ENCODE results near the gene B9D2.

The B9D2 gene

DNA sequence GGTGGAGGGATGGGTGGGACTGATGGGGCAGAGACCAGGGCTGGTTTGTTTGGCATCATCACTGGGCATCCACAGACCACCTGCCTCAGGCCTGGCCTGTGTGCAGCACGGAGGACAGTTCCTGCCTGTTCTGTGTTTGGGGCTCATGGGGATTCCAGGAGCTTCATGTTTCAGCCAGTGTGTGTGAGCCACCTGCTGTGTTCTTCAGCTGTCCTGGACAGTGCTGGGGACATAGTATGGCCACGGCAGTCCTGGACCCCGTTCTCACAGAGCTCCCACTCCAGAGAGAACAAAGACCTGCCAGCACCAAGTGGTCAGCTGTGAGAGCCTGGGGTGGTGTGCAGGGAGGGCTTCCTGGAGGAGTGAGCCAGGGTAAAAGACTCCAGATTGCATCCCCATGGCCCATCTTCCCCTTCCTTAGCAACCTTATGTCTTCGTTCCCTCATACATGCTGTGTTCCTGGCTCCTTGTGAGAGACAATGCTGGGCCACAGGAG, 55.9 kb downstream of the B9D2 start:
- no peak for DNase-seq

DNA sequence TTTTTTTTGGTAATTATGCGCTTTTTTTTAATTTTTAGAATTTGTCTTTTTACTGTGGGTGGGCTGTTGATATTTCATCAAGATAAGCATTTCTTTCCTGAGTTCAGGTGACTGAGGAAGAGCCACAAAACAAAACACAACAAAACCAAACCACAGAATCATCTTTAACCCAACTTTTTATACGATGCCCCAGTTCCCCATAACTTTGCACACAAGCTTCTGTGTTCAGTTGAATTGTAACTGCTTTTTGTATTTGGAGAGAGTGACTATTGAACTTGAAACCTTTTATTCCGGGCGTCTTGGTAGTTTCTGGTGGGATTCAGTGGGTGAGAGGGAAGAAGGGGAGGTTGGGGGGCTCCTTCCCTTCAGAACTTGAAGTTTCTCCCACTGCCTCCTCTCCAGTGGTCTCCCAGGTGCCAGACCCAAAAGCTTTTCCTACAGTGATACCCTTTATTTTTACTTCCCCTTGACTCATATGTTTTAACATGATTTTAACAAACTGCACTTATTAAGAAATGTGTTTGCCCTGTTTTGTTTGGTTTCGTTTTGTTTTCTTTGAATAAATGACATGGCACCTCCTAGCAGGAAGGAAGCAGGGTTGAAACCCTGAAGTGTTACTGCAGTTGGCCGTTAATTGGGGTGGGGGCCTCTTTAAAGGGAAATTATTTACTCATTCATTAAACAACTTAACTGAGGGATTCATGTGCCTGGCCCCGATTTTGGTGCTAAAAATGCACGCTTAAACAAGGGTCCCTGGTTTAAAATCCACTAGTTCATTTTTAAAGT, 56.7 kb downstream of the B9D2 start:
- peak in 1 of 2 donors; percentile 50 for DNase-seq

DNA sequence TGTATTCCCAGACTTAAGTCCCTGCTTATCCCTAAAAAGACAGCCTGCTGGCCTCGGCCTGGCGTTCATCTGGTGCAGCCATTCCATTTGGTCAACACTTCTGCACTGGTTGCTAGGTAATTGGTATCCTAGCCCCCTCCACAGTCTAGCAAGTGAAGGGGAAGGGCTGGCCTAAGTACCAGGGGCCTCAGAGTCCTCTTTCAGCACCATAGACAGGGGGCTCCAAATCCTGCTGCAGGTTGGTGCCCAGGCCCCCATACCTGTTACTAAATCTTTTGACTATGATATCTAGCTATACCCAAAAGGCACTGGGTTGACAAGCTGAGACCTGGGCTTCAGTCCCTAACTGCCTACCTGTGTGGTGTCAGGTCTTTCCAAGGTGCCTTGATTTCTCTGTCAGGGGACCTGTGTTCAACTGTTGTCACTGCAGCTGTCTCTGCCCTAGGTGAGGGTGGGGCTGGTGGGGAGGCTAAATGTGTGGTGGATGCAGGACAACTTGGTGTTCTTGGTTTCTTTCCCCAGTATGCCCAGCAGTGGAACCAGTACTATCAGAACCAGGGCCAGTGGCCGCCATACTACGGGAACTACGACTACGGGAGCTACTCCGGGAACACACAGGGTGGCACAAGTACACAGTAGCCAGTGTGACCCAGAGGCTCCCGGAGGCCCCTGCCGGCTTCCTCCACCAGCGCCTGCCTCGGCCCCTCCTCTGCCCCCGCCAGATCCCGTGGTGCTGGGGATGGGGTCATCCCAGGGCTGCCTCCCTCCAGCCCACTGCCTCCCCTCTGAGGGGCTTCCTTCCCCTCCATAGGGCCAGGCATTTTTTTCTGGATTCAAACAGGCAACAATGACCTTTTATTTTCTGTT, 57.8 kb downstream of the B9D2 start:
- no peak for DNase-seq

DNA sequence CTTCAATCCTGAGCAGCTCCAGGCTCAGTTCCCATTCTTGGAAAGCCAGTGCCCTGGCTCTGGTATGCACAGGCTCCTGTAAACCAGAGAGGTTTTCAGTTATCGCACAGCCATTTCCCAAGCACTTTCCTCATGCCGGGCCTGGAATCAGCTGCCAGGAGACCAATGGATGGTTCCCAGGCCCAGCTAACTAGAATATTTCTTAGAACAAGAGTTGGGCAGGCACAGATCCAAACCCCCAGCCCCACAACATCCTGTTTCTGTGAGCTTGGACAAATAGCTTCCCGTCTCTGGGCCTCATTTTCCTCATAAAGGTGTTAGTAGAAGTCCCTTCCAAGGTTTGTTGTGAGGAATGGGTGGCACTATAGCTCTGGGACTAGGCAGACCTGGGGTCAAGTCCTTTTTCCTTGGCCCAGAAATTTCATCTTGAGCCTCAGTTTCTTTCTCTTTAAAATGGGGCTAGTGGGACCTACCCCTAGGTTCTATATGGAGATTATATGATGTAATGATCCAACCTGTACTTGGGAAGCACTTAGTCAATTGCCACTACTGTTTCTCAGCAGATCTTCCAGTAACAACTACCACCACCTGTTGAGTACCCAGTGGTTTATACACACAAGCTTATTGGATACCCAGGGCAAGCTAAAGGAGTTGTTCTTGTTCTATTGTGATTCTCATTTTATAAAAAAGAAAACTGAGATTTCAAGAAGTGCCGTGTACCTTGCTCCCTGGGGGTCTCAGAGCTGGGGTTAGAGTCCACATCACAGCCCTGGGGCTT, 59.1 kb downstream of the B9D2 start:
- no peak for DNase-seq
